Epithelial cell of proximal tubule (primary cell): ENCODE data around the gene FBXL2. TPM values are rescaled to one million over a fixed set of nuclear protein-coding genes. Genes with fewer than 3 reads are reported as not detected.

ENCODE experiments used
- DNase-seq: peaks from one replicate; pipeline ENCODE4 v3.0.0-alpha.2; 2011; ENCODE audit warnings: low read depth
- H3K4me3 ChIP-seq: 2 replicates; pipeline ENCODE4 v1.5.1; 2011; ENCODE audit warnings: low read depth, mild to moderate bottlenecking, low read length
- CTCF ChIP-seq: conservative IDR thresholded peaks from 2 replicates; pipeline ENCODE4 v1.5.1; 2012; ENCODE audit warnings: low read depth, mild to moderate bottlenecking, low read length
- total RNA-seq: library from RNA; depleted of rRNA; stranded (reverse); fragments of >200 nt; gene quantifications from 2 replicates; pipeline ENCODE4 v1.2.3, GENCODE V29; 2015

FBXL2 gene
- total RNA-seq, 1 donor from 2014 or later, result 10.8 TPM

DNA sequence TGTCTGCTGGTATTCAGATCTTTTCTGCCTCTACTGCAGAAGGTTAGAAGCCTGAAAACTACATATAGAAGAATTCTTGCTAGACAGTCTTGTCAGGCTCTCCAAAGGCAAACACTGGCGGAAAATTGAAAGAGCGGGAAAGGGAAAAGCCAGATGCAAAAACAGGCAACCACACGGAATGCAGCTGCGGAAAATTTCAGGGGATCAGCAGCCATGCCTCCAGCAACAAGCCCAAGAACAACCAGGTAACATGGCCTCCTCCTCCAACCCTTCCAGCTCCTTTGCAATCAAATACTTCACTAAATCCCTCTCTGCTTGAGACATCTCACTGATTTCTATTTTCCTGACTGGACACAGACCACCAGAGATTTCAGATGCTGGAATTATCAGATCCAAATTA lies 153.3 kb downstream of the FBXL2 start:
- no peak for TF ChIP-seq CTCF
- H3K4me3 ChIP-seq, result no peak overlapping the region
- no peak for DNase-seq

- no peak overlapping the region for H3K4me3 ChIP-seq
- no peak for TF ChIP-seq CTCF
- DNase-seq, result no peak
These were observed 156.6 kb downstream of the FBXL2 start for GRCh38 chr3:33433843-33434242.

Other genes starting within 250 kb of the FBXL2 start
- 70.0 and 107 TPM in 2 replicates for gene GLB1, start 180.3 kb upstream of the FBXL2 start, total RNA-seq
- gene TMPPE, start 180.3 kb upstream of the FBXL2 start, total RNA-seq, result 3.6 and 4.0 TPM in 2 replicates
- 180 and 193 TPM in 2 replicates for gene CRTAP, start 163.4 kb upstream of the FBXL2 start, total RNA-seq
- 0.92 and 2.3 TPM in 2 replicates for gene SUSD5, start 58.6 kb upstream of the FBXL2 start, total RNA-seq
- gene UBP1, start 163.0 kb downstream of the FBXL2 start, total RNA-seq, result 38.3 and 42.9 TPM in 2 replicates